GM18505 (cell line): ENCODE data around the gene NCOA3.
"Not testable (repeated sequence)": the region's sequence is repeated elsewhere in the genome, so short reads cannot be mapped to it uniquely, and the experiment has no call there.

Experiments
- ATAC-seq: cut with Tn5 transposase; IDR thresholded peaks from one replicate; pipeline ENCODE4 v1.9.1; 2021; ENCODE audit not compliant: unreplicated experiment
- POLR2A ChIP-seq: IDR thresholded peaks from 4 replicates; pipeline ENCODE4 v1.6.1; 2011; ENCODE audit warnings: borderline replicate concordance; ENCODE audit not compliant: insufficient read depth, insufficient read length; ENCODE audit errors: extremely low read depth

NCOA3 gene

GRCh38 chr20:47481330-47482216 is 20.1 kb upstream of the NCOA3 start:
- no peak for TF ChIP-seq POLR2A
- no peak for ATAC-seq

GRCh38 chr20:47482705-47483104 is 19.0 kb upstream of the NCOA3 start:
- no peak for TF ChIP-seq POLR2A
- no peak for ATAC-seq

GRCh38 chr20:47484303-47484702 is 17.4 kb upstream of the NCOA3 start:
- ATAC-seq = no peak
- TF ChIP-seq POLR2A = no peak

- no peak for TF ChIP-seq POLR2A
- ATAC-seq = peak; percentile 60
Measured at GRCh38 chr20:47487175-47487917, 14.3 kb upstream of the NCOA3 start.

GRCh38 chr20:47489448-47489872 is 12.2 kb upstream of the NCOA3 start:
- no peak for TF ChIP-seq POLR2A
- no peak for ATAC-seq

- no peak for TF ChIP-seq POLR2A
- ATAC-seq = no peak
Measured at GRCh38 chr20:47490795-47491194, 10.9 kb upstream of the NCOA3 start.

GRCh38 chr20:47492284-47492683 is 9.4 kb upstream of the NCOA3 start:
- no peak for TF ChIP-seq POLR2A
- ATAC-seq = no peak

- ATAC-seq = no peak
- no peak for TF ChIP-seq POLR2A
Measured at GRCh38 chr20:47493175-47493962, 8.3 kb upstream of the NCOA3 start.

GRCh38 chr20:47493963-47494293 is 7.8 kb upstream of the NCOA3 start:
- no peak for ATAC-seq
- no peak for TF ChIP-seq POLR2A

- not testable (repeated sequence) for ATAC-seq
Measured at GRCh38 chr20:47494606-47495005, 7.1 kb upstream of the NCOA3 start.

- ATAC-seq = no peak
- no peak for TF ChIP-seq POLR2A
Measured at GRCh38 chr20:47496118-47496517, 5.6 kb upstream of the NCOA3 start.

- no peak for TF ChIP-seq POLR2A
- ATAC-seq = no peak
Measured at GRCh38 chr20:47498606-47499005, 3.1 kb upstream of the NCOA3 start.

- TF ChIP-seq POLR2A = no peak
Measured at GRCh38 chr20:47499053-47499452, 2.6 kb upstream of the NCOA3 start.

GRCh38 chr20:47500082-47500481 is 1.6 kb upstream of the NCOA3 start:
- ATAC-seq = not testable (repeated sequence)

More at GRCh38 chr20:47499053-47499452, 2.6 kb upstream of the NCOA3 start:
- no peak for ATAC-seq
